Inferior parietal cortex (tissue), 1 donor: ENCODE measurements around the gene DOCK9.

Source experiments
- DNase-seq: peaks from one replicate; pipeline ENCODE4 v3.0.0-alpha.2; 2016; ENCODE audit errors: extremely low spot score

Gene DOCK9

GRCh38 chr13:98853771-98854221 is 124.1 kb downstream of the DOCK9 start:
- DNase-seq, result no peak

- no peak for DNase-seq
These were observed 126.6 kb downstream of the DOCK9 start for GRCh38 chr13:98851276-98851675.

- no peak for DNase-seq
These were observed 129.1 kb downstream of the DOCK9 start for GRCh38 chr13:98848746-98849145.

DNA sequence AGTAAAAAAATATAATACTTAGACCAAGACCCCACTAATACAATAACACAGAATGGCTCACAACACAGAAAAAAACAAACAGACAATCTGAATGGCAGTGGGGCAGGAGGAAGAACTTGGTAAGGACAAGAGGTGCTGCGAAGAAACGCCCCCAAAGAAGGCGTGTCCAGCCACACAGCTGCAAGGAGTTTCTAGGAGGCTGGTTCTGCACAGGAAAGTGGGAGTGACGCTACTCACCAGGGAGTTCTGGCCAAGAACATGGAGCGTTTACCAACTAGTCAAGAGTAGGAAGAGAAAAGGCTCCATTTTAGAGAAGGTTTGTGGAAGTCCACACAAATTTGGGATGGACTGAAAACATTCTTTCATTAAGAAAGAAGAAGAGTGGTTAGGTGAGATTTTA is 130.1 kb downstream of the DOCK9 start:
- DNase-seq, result no peak

GRCh38 chr13:98846986-98847385 is 130.9 kb downstream of the DOCK9 start:
- peak; percentile 51 for DNase-seq

DNA sequence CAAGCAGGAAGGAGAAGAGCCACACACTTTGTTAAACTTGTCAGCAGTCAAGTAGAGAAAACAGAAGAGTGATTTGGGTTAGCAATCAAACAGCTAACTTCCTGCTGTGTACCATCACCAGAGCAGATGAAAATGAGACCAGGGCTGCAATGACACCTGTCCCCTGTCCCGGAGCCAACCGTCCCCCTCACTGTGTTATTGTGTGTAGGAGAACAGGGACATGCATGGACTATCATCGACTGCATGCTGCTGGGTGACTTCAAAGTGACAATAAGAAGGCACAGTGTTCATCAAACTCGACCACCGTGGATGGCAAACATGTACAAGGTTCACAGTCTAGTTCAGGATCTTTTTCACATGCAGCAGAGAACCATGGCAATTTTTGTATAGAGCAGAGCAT is 131.3 kb downstream of the DOCK9 start:
- no peak for DNase-seq

DNA sequence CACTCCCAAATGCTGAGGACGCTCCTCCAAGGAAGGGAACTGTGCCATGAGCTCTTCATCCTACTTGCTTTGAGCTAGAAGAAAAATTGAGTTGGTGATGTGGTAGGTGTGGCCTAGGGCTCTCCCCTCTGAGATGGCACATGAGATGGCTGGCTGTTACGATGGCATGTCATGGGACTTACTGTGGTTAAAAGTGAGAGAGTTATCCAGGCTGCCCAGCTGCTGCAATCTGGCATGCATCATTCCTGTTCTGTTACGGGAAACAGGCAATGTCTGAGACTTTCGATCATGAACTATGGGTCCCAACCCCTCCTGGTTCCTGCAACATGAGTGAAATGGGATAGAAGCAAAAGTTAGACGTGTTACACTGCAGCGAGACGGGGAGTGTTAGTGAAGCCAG is 132.1 kb downstream of the DOCK9 start:
- DNase-seq, result no peak

DNA sequence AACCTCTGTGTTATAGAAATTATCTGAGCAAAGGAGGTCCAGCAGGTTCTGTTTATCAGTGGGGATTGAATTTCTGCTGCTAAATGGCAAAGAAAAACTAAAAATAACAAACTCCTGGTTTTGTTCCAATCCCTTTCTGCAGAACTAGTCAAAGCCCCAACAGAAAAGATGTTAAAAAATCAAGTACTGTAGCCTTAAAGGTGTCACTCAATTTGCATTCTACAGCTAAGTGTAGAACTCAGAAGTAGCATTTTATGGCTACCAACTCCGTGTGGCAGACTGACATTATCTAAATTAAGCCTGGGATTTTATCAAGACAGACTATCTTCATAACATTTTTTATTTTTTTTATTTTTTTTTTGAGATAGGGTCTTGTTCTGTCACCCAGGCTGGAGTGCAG is 133.8 kb downstream of the DOCK9 start:
- no peak for DNase-seq

DNA sequence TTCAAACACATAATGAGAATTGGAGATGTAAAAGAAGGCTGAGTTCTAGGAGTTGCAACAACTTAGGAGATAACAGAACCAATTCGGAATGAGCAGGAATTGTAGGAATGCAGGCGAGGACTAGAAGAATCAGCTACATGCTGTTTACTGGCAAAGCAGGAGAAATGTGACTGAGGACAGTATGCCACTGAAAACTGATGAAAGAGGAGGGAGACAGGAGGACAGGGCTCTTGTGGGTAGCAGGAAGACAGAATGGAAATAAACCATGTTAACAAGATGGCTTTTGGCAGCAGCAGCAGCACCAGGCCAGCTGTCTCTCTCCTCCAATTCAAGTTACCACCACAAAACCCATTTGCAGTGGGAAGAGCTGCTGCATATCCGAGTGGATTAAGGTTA is 134.4 kb downstream of the DOCK9 start:
- DNase-seq, result peak; percentile 40

DNA sequence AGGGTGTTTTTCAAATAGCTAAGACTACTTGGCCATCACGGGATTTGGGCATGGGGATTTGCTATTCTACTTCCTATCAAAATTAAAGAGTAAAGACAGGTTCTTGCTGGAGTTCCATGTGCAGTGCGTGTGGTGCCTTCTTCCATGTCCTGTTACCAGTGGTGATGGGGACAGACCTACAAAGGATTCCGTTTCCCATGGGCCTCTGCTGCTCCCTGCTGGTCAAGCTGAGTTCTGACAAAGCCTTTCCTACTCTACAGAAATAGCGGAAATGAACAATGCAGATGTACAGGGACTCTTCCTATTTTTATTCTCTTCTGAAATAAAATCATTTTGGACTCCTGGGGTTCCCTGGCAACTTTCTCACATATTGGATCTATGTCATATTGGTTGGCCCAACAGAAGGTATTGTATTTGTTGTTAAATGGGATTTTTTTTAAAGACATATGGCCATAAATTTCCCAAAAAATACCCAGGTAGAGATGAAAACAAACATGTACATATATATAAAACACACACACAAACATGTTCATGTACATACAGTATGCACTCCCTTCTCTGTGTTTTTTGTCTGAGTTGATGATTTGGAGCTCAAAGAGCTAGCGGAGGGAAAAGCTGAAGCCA is 134.9 kb downstream of the DOCK9 start:
- DNase-seq, result peak; percentile 85

DNA sequence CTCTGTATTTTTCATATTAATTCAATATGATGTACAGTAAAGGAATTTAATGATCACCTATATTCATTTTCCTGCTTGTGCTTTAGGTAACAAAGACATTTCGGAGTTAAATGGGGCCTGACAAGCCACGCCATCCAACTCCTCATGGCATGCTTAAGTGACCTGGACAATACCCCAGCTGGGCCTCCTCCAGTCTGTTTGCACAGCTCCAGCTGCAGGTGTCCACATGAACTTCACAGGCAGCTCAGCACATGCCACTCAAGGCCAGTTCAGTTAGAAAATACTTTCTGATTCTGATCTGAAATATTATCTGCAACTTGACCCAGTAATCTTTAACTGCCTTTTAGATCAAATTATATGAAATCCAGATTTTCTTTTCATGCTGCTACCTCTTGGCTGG is 135.8 kb downstream of the DOCK9 start:
- no peak for DNase-seq

DNA sequence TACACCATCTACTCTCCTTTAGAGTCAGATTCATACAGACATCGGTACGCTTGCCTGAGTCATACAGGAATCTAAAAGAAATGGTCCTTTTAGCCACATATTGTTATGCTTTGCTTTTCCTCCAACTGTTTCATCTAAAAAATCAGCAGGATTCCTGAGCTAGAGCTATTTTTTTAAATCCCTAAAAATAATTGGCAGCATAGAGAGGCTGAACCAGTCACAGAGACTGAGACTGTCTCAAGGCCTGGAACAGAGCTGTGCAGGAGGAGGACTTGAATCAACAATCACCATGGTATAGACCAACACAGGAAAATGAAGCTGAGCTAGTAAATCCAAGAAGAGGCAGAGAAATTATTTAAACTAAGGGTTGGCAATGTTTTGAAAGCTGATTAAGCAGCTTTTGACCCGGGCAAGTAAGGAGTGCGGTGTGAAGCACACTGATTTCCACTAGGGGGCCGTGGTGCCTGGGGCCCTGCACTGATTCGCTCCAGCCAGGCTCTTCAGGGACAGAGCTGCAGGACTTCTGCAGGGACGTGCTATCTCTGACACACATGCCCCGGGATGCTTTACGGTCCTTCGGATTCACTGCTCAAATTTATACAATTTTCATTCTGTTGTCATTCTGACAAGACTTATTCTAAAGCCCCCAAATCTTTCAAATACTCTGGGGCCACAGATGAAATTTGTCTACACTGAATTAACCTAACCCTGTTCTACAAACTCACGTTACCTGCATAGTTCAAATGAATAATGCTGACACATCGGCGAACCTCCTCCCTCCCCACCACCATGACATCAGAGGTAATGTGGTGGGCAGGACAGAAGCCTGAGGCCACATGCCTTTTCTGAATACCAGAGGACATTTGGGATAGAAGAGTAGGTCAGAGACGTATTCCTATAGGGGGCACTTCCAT is 137.8 kb downstream of the DOCK9 start:
- peak; percentile 71 for DNase-seq

DNA sequence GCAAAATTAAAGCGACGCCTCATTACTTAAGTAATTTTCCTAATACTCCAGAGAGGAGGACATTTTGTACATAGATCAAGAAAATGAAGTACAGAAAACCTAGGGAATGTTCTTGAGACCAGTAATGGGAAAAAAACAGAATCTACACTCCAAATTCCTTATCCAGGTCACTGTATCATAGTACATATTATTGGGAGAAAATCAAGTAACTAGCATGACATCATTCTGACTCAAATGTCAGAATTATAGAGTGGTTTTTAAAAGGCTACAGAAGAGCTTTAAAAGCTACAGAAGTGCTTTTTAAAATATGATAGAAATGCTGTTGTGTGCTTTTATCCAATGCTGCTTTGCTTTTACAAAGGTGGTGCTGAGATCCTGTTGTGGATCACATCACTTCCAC is 139.1 kb downstream of the DOCK9 start:
- DNase-seq, result no peak

- DNase-seq, result no peak
These were observed 140.0 kb downstream of the DOCK9 start for GRCh38 chr13:98837896-98838295.

DNA sequence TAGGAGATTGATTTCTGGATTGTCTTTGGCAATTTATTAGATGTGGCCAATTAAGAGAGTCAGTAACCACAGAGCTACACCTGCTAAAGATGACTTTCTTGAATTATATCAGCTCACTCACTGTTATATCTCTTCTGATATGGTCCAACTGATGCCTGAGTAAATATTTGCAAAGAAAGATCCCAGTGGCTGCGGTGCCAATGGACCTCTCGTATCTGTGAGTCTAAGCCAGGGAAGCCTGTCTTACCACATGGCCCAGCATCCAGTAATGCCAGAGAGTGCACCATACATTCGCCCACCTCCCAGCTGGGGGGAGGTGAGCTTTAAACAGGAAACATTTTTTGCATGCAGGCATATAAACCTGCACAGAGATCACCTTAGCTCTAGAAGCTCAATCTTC is 142.7 kb downstream of the DOCK9 start:
- no peak for DNase-seq

GRCh38 chr13:98834254-98834960 is 143.5 kb downstream of the DOCK9 start:
- no peak for DNase-seq

GRCh38 chr13:98831236-98831635 is 146.6 kb downstream of the DOCK9 start:
- no peak for DNase-seq

DNA sequence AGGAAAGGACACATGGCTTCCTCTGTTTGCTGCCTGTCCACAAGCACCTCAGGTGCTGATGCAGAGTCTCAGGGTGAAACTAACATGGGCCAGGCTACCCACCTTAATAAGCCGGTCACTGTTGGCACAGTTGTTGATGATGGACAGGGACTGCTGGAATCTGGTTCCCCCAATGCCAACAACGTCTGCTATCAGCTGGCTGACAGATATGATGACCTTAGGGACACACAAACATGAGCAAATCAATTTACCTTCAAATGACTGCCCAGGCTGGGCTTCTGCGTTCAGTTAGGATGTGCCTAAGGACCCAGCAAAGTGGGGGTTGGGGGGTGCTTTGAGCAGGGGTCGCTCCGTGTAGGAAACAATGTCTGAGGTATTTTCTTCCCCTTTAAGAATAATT is 148.3 kb downstream of the DOCK9 start:
- DNase-seq, result no peak

GRCh38 chr13:98828614-98829013 is 149.2 kb downstream of the DOCK9 start:
- DNase-seq, result no peak

DNA sequence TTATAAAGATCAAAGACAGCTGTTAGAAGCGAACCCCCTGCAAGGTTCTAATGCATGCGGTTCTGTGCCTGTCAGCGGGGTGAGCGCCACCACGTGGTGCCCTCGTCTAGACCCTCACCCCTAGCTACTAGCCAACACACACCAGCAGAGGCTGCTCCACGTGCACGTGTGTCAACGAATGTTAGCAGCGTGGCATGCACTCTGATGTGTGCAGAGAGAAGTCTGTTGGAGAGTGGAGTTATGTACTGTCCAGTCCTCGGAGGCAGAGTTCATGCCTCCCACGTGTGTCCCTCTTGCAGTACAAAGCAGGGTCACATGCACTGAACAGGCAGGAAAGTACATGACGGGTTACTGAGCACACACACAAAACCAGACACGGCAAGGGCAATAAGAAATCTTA is 150.4 kb downstream of the DOCK9 start:
- DNase-seq, result no peak

- peak; percentile 39 for DNase-seq
These were observed 151.7 kb downstream of the DOCK9 start for GRCh38 chr13:98826146-98826545.

- DNase-seq, result no peak
These were observed 152.2 kb downstream of the DOCK9 start for GRCh38 chr13:98825659-98826058.
